Panc1 (cell line): ENCODE results near the gene PRDM5.

Experiments used
- CTCF ChIP-seq: fragments of 450-650 bp; IDR thresholded peaks from 2 replicates; pipeline ENCODE4 v1.5.1; 2017; ENCODE audit warnings: mild to moderate bottlenecking
- POLR2AphosphoS5 ChIP-seq: IDR thresholded peaks from 2 replicates; pipeline ENCODE4 v1.6.1; 2012; ENCODE audit warnings: mild to moderate bottlenecking, low read depth, low read length, moderate library complexity
- REST ChIP-seq, 2 experiments: IDR thresholded peaks; 2 replicates each; pipeline ENCODE4 v1.6.1; 2011 to 2012; ENCODE audit warnings: low read depth in 2 of 2, control low read depth in 1 of 2, low read length in 1 of 2, mild to moderate bottlenecking in 1 of 2, moderate library complexity in 1 of 2; ENCODE audit not compliant: insufficient read depth in 1 of 2
- TCF7L2 ChIP-seq: IDR thresholded peaks from 2 replicates; pipeline ENCODE4 v1.6.1; 2011; ENCODE audit warnings: mild to moderate bottlenecking, low read depth, low read length, inconsistent platforms

GRCh38 chr4:120691106-120691505, 231.4 kb downstream of the PRDM5 start:
- TF ChIP-seq CTCF (no peak), TCF7L2 (no peak), REST (IDR thresholded peaks at IDR 0.05; ENCODE audit: insufficient read depth in 1 of 2, low read depth in 2 of 2, low read length in 1 of 2) (no peak), POLR2AphosphoS5 (no peak)
